ENCODE data around the gene CPEB3. TPM values are rescaled to one million over a fixed set of nuclear protein-coding genes. Genes with fewer than 3 reads are reported as not detected.

The CPEB3 gene
- polyA plus RNA-seq, 2 of the 4 experiments (the other 2 are of a cell fraction): 0.37 to 0.41 TPM

DNA sequence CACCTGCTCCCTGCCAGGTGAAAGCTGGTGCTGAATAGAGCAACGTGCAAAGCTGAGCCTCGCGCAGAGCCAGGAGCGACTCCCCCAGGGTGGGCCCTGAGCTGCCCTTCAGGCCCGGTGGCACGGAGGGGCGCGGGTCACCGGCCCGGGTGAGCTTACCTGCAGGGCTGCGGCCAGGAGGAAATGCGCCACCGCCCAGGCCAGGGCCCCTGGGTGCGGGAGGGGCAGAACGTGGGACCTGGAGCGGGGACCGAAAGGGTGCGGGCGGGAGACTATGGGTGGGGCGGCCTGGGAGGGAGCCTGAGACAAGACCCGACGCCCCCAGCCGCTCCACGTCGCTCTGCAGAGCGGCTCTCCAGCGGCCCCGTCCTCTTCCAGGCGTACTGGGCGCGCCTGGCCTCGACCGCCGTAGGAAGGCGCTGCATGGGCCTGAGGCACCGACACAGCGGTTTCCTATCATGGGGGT, 245.2 kb downstream of the CPEB3 start:
- Histone ChIP-seq H3K27ac (no peak overlapping the region), H3K9me3 (no peaks in the 10 kb centered on the region), H3K4me3 (no peak overlapping the region), H3K4me1 (no peaks in the 10 kb centered on the region), H3K4me2 (no peak overlapping the region)
- TF ChIP-seq FOXS1 (CRISPR knock-in tag; IDR thresholded peaks at IDR 0.05) (no peak), RFX5 (IDR thresholded peaks at IDR 0.05) (no peak), TFCP2L1 (CRISPR knock-in tag; IDR thresholded peaks at IDR 0.05) (no peak), JUNB (IDR thresholded peaks at IDR 0.05) (no peak), ZC3H11A (IDR thresholded peaks at IDR 0.05) (no peak), ZNF302 (CRISPR knock-in tag; IDR thresholded peaks at IDR 0.05) (no peak), NR3C1 (IDR thresholded peaks at IDR 0.05) (no peak), JUN (IDR thresholded peaks at IDR 0.05) (no peak), BHLHE40 (IDR thresholded peaks at IDR 0.05; ENCODE audit: low read depth, low read length) (no peak), TP53 (CRISPR knock-in tag; IDR thresholded peaks at IDR 0.05) (no peak), EP300 (IDR thresholded peaks at IDR 0.05) (no peak), PHF8 (IDR thresholded peaks at IDR 0.05; ENCODE audit: borderline replicate concordance, low read depth) (no peak)
- TF ChIP-seq, protein P1, sequence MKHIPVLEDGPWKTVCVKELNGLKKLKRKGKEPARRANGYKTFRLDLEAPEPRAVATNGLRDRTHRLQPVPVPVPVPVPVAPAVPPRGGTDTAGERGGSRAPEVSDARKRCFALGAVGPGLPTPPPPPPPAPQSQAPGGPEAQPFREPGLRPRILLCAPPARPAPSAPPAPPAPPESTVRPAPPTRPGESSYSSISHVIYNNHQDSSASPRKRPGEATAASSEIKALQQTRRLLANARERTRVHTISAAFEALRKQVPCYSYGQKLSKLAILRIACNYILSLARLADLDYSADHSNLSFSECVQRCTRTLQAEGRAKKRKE (CRISPR knock-in tag; IDR thresholded peaks at IDR 0.05; ENCODE audit: low read depth): no peak
- TF ChIP-seq, protein P2, sequence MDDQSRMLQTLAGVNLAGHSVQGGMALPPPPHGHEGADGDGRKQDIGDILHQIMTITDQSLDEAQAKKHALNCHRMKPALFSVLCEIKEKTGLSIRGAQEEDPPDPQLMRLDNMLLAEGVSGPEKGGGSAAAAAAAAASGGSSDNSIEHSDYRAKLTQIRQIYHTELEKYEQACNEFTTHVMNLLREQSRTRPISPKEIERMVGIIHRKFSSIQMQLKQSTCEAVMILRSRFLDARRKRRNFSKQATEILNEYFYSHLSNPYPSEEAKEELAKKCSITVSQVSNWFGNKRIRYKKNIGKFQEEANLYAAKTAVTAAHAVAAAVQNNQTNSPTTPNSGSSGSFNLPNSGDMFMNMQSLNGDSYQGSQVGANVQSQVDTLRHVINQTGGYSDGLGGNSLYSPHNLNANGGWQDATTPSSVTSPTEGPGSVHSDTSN (IDR thresholded peaks at IDR 0.05): no peak
- TF ChIP-seq, protein P3, sequence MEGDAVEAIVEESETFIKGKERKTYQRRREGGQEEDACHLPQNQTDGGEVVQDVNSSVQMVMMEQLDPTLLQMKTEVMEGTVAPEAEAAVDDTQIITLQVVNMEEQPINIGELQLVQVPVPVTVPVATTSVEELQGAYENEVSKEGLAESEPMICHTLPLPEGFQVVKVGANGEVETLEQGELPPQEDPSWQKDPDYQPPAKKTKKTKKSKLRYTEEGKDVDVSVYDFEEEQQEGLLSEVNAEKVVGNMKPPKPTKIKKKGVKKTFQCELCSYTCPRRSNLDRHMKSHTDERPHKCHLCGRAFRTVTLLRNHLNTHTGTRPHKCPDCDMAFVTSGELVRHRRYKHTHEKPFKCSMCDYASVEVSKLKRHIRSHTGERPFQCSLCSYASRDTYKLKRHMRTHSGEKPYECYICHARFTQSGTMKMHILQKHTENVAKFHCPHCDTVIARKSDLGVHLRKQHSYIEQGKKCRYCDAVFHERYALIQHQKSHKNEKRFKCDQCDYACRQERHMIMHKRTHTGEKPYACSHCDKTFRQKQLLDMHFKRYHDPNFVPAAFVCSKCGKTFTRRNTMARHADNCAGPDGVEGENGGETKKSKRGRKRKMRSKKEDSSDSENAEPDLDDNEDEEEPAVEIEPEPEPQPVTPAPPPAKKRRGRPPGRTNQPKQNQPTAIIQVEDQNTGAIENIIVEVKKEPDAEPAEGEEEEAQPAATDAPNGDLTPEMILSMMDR (IDR thresholded peaks at IDR 0.05): no peak
- TF ChIP-seq, protein P4, sequence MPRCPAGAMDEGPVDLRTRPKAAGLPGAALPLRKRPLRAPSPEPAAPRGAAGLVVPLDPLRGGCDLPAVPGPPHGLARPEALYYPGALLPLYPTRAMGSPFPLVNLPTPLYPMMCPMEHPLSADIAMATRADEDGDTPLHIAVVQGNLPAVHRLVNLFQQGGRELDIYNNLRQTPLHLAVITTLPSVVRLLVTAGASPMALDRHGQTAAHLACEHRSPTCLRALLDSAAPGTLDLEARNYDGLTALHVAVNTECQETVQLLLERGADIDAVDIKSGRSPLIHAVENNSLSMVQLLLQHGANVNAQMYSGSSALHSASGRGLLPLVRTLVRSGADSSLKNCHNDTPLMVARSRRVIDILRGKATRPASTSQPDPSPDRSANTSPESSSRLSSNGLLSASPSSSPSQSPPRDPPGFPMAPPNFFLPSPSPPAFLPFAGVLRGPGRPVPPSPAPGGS (IDR thresholded peaks at IDR 0.05): no peak
- ATAC-seq (no peak), DNase-seq (ENCODE audit: low read depth in 1 of 2, low spot score in 1 of 2) (no peak), FAIRE-seq (no peak)
- WGBS (ENCODE audit: missing lambda C conversion rate): 95% methylated on average over 21 of the region's 37 CpGs
- POLR2A ChIA-PET: no interaction called here
- CTCF ChIA-PET: interaction anchor here (0.9 kb wide), 1 partner anchor 56 kb away, joined by 3 read pairs; no protein-coding TSS in a partner anchor

DNA sequence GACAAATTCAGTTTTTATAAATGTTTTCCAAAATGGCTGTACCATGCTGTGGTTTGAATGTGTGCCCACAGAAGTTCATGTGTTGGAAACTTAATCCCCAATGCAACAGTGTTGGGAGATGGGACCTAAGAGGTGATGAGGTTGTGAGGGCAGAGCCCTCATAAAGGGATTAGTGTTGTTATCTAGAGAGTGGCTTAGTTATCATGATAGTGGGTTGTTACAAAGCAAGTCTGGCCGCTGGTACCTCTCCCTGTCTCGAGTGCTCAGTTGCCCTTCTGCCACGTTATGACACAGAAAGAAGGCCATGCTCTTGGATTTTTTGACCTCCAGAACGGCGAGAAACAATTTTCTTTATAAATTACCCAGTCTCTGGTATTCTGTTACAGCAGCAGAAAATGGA, 248.3 kb downstream of the CPEB3 start:
- ChIA-PET CTCF (no interaction called here), POLR2A (no interaction called here)
- TF ChIP-seq MYC (IDR thresholded peaks at IDR 0.05; ENCODE audit: borderline replicate concordance, low read length) (no peak), CBX2 (IDR thresholded peaks at IDR 0.05; ENCODE audit: borderline replicate concordance, low read depth) (no peak), SMC3 (IDR thresholded peaks at IDR 0.05) (no peak), KDM5A (IDR thresholded peaks at IDR 0.05) (no peak), ZNF302 (CRISPR knock-in tag; IDR thresholded peaks at IDR 0.05) (no peak)
- TF ChIP-seq, protein P5, sequence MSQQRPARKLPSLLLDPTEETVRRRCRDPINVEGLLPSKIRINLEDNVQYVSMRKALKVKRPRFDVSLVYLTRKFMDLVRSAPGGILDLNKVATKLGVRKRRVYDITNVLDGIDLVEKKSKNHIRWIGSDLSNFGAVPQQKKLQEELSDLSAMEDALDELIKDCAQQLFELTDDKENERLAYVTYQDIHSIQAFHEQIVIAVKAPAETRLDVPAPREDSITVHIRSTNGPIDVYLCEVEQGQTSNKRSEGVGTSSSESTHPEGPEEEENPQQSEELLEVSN (IDR thresholded peaks at IDR 0.05; ENCODE audit: borderline replicate concordance, low read depth): no peak
- TF ChIP-seq, protein P6, sequence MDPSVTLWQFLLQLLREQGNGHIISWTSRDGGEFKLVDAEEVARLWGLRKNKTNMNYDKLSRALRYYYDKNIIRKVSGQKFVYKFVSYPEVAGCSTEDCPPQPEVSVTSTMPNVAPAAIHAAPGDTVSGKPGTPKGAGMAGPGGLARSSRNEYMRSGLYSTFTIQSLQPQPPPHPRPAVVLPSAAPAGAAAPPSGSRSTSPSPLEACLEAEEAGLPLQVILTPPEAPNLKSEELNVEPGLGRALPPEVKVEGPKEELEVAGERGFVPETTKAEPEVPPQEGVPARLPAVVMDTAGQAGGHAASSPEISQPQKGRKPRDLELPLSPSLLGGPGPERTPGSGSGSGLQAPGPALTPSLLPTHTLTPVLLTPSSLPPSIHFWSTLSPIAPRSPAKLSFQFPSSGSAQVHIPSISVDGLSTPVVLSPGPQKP (IDR thresholded peaks at IDR 0.05; ENCODE audit: low read depth, low read length): no peak
- TF ChIP-seq, protein P1 (CRISPR knock-in tag; IDR thresholded peaks at IDR 0.05; ENCODE audit: low read depth): no peak
- H3K27ac ChIP-seq: no peak overlapping the region
- no peak overlapping the region for H3K4me2 ChIP-seq
- no peaks in the 10 kb centered on the region for H3K9me3 ChIP-seq
- H3K4me3 ChIP-seq: no peak overlapping the region
- WGBS (ENCODE audit: missing lambda C conversion rate): 92% methylated on average over 5 of the region's 5 CpGs
- H3K4me1 ChIP-seq: no peaks in the 10 kb centered on the region
- DNase-seq (ENCODE audit: low read depth in 1 of 2, low spot score in 1 of 2): no peak
- no peak for ATAC-seq
- no peak for FAIRE-seq
